H9 (cell line): ENCODE measurements around the gene HSPBP1. TPM values are rescaled to one million over a fixed set of nuclear protein-coding genes. Genes with fewer than 3 reads are reported as not detected.

Experiments used
- DNase-seq: peaks from one replicate; pipeline ENCODE4 v3.0.0-alpha.2; 2017
- H2AFZ ChIP-seq: one replicate; pipeline ENCODE4 v1.6.1; 2013; ENCODE audit warnings: mild to moderate bottlenecking, low read length, control low read depth, moderate library complexity
- H2AK5ac ChIP-seq: 2 replicates; pipeline ENCODE4 v1.6.1; 2013; ENCODE audit warnings: low read length, control low read depth, mixed read lengths; ENCODE audit not compliant: insufficient read length
- H2BK120ac ChIP-seq: one replicate; pipeline ENCODE4 v1.6.1; 2013; ENCODE audit warnings: low read depth, mild to moderate bottlenecking, low read length, control low read depth, inconsistent platforms; ENCODE audit not compliant: poor library complexity, severe bottlenecking
- H2BK12ac ChIP-seq: 2 replicates; pipeline ENCODE4 v1.6.1; 2013; ENCODE audit warnings: low read length, control low read depth, mixed read lengths, low read depth; ENCODE audit not compliant: insufficient read length
- H2BK15ac ChIP-seq: 2 replicates; pipeline ENCODE4 v1.6.1; 2013; ENCODE audit warnings: low read depth, low read length, control low read depth
- H2BK20ac ChIP-seq: one replicate; pipeline ENCODE4 v1.6.1; 2013; ENCODE audit warnings: low read depth, mild to moderate bottlenecking, low read length, control low read depth, inconsistent platforms; ENCODE audit not compliant: poor library complexity, severe bottlenecking
- H2BK5ac ChIP-seq: 2 replicates; pipeline ENCODE4 v1.6.1; 2013; ENCODE audit warnings: low read length, control low read depth, mixed read lengths; ENCODE audit not compliant: insufficient read length
- H3K14ac ChIP-seq: 2 replicates; pipeline ENCODE4 v1.6.1; 2013; ENCODE audit warnings: low read length, control low read depth; ENCODE audit not compliant: insufficient read depth
- H3K18ac ChIP-seq: 2 replicates; pipeline ENCODE4 v1.6.1; 2013; ENCODE audit warnings: low read depth, mild to moderate bottlenecking, mixed read lengths, low read length, control low read depth; ENCODE audit not compliant: insufficient read length
- H3K23ac ChIP-seq: 2 replicates; pipeline ENCODE4 v1.6.1; 2013; ENCODE audit warnings: low read length, control low read depth, mixed read lengths, low read depth; ENCODE audit not compliant: insufficient read length
- H3K23me2 ChIP-seq: 2 replicates; pipeline ENCODE4 v1.6.1; 2013; ENCODE audit warnings: low read depth, mild to moderate bottlenecking, mixed read lengths, low read length, control low read depth; ENCODE audit not compliant: insufficient read length, poor library complexity, severe bottlenecking
- H3K27ac ChIP-seq: 2 replicates; pipeline ENCODE4 v1.5.1; 2013; ENCODE audit warnings: low read length, control low read depth, mixed read lengths, low read depth; ENCODE audit not compliant: insufficient read length
- H3K27me3 ChIP-seq: 2 replicates; pipeline ENCODE4 v1.6.1; 2013; ENCODE audit warnings: low read length, control low read depth, inconsistent platforms; ENCODE audit not compliant: insufficient read depth
- H3K4ac ChIP-seq: 2 replicates; pipeline ENCODE4 v1.6.1; 2013; ENCODE audit warnings: low read depth, mild to moderate bottlenecking, control low read depth, inconsistent platforms, low read length, moderate library complexity
- H3K4me1 ChIP-seq: 2 replicates; pipeline ENCODE4 v1.6.1; 2013; ENCODE audit warnings: low read length, control low read depth, inconsistent platforms; ENCODE audit not compliant: insufficient read depth
- H3K4me2 ChIP-seq: 2 replicates; pipeline ENCODE4 v1.6.1; 2013; ENCODE audit warnings: low read length, control low read depth, mixed read lengths; ENCODE audit not compliant: insufficient read length, insufficient read depth
- H3K56ac ChIP-seq: 2 replicates; pipeline ENCODE4 v1.6.1; 2013; ENCODE audit warnings: low read depth, mild to moderate bottlenecking, mixed read lengths, low read length, control low read depth; ENCODE audit not compliant: insufficient read length
- H3K79me1 ChIP-seq: 2 replicates; pipeline ENCODE4 v1.6.1; 2013; ENCODE audit warnings: low read depth, mild to moderate bottlenecking, moderate library complexity, low read length, control low read depth, inconsistent platforms; ENCODE audit not compliant: insufficient read depth, poor library complexity, severe bottlenecking
- H3K79me2 ChIP-seq: 2 replicates; pipeline ENCODE4 v1.6.1; 2013; ENCODE audit warnings: low read length, control low read depth, inconsistent platforms; ENCODE audit not compliant: insufficient read depth
- H3K9ac ChIP-seq: 2 replicates; pipeline ENCODE4 v1.6.1; 2013; ENCODE audit warnings: low read length, control low read depth, mixed read lengths; ENCODE audit not compliant: insufficient read length; ENCODE audit errors: extremely low read depth
- H3K9me3 ChIP-seq: one replicate; pipeline ENCODE4 v1.6.1; 2013; ENCODE audit warnings: low read depth, low read length, inconsistent platforms; ENCODE audit not compliant: control insufficient read depth
- H3T11ph ChIP-seq: one replicate; pipeline ENCODE4 v1.6.1; 2013; ENCODE audit warnings: mild to moderate bottlenecking, low read length, control low read depth, inconsistent platforms
- H4K20me1 ChIP-seq: one replicate; pipeline ENCODE4 v1.6.1; 2013; ENCODE audit not compliant: control insufficient read depth, insufficient read length, insufficient read depth
- H4K5ac ChIP-seq: 2 replicates; pipeline ENCODE4 v1.6.1; 2013; ENCODE audit warnings: low read depth, mild to moderate bottlenecking, mixed read lengths, low read length, control low read depth; ENCODE audit not compliant: insufficient read length
- H4K8ac ChIP-seq: replicated peaks from 2 replicates; pipeline ENCODE4 v1.6.1; 2013; ENCODE audit warnings: low read length, control low read depth, mixed read lengths, low read depth; ENCODE audit not compliant: insufficient read length
- H4K91ac ChIP-seq: 2 replicates; pipeline ENCODE4 v1.6.1; 2013; ENCODE audit warnings: low read depth, mild to moderate bottlenecking, moderate library complexity, mixed read lengths, low read length, control low read depth; ENCODE audit not compliant: insufficient read length
- H3K27ac Mint-ChIP-seq, 3 experiments: 2 replicates in 2 of 3; 3 replicates in 1 of 3; pipeline ENCODE4 v1.8.0; 2020 to 2021; ENCODE audit warnings: mixed read lengths in 3 of 3, mild to moderate bottlenecking in 1 of 3, moderate library complexity in 1 of 3
- H3K27me3 Mint-ChIP-seq: 2 replicates; pipeline ENCODE4 v1.8.0; 2021; ENCODE audit warnings: low read depth, mild to moderate bottlenecking, moderate library complexity, mixed read lengths
- H3K36me3 Mint-ChIP-seq, 3 experiments: 2 replicates in 2 of 3; 3 replicates in 1 of 3; pipeline ENCODE4 v1.8.0; 2020 to 2021; ENCODE audit warnings: low read depth in 3 of 3, mixed read lengths in 3 of 3; ENCODE audit not compliant: insufficient read depth in 1 of 3
- H3K4me1 Mint-ChIP-seq, 2 experiments: 2 replicates each; pipeline ENCODE4 v1.8.0; 2020; ENCODE audit warnings: mixed read lengths in 2 of 2
- H3K4me3 Mint-ChIP-seq, 2 experiments: 2 replicates in 1 of 2; 3 replicates in 1 of 2; pipeline ENCODE4 v1.8.0; 2020 to 2021; ENCODE audit warnings: mild to moderate bottlenecking in 2 of 2, mixed read lengths in 2 of 2, moderate library complexity in 1 of 2
- H3K9me3 Mint-ChIP-seq, 2 experiments: 2 replicates in 1 of 2; 3 replicates in 1 of 2; pipeline ENCODE4 v1.8.0; 2020; ENCODE audit warnings: mild to moderate bottlenecking in 2 of 2, mixed read lengths in 2 of 2, moderate library complexity in 1 of 2
- WGBS: extraction: QIAGEN DNeasy Blood & Tissue Kit; methylation state at CpG from one replicate; pipeline ENCODE4 v1.1.7; 2013; ENCODE audit warnings: missing lambda C conversion rate, low lambda C conversion rate, mixed read lengths; ENCODE audit not compliant: insufficient read length; ENCODE audit errors: extremely low coverage; 5-methylcytosine and 5-hydroxymethylcytosine counted together
- total RNA-seq: library from RNA; stranded (reverse); gene quantifications from 2 replicates; pipeline ENCODE4 v1.2.1, GENCODE V29; 2021
- TF ChIP-seq, protein P1 (sequence below): fragments of 200-600 bp; sonication (generic); conservative IDR thresholded peaks from 3 replicates; pipeline ENCODE4 v1.8.0; 2021; ENCODE audit warnings: antibody characterized with exemption, mild to moderate bottlenecking

Gene HSPBP1
- total RNA-seq, 1 experiment from 2014 or later, result 47.4 TPM

DNA sequence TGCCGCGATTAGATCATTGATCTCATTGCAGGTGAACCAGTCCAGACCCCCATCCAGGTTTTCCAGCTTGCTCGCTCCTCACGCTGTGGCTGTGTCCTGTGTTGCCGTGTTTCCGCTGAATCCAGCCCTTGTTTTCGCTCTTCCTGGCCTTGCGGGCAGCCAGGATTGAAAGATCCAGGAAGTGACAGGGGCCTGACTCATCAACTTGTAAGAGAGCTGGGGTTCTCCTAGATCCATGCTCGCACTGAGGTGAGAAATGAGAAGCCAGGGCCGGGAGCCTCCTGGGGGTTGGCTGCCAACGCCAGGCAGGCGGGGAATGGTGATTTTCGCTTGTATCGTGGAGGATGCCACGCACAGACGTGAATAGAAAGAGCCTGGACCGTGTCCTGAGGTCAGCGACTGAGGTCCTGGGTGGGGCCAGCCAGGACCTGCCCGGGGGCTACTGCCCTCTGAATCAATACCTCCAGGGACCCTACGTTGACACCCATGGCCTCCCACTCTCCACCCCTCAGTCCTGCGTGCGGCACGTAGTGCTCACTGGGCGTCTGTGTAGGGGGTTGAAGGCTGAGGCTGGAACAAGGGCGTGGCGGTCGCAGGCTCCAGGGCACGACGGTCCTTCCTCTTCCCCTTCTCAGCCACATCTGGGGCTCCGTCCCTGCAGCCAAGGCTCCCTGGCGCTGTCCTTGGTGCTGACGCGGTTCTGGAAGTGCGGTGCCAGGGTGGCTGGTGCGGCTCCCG, 63.3 kb downstream of the HSPBP1 start:
- Histone ChIP-seq H4K91ac (no peak overlapping the region), H2BK15ac (no peak overlapping the region), H3K23me2 (peaks cover 3% of the 10 kb centered on the region), H2BK12ac (no peak overlapping the region), H4K20me1 (peaks cover 2% of the 10 kb centered on the region), H3K27me3 (no peaks in the 10 kb centered on the region), H3K14ac (no peak overlapping the region), H3K79me2 (no peaks in the 10 kb centered on the region), H3K9ac (peak overlapping the region; percentile 9), H3K27ac (no peak overlapping the region), H3K23ac (no peak overlapping the region), H3K9me3 (no peaks in the 10 kb centered on the region), H3K4me2 (peak overlapping the region; percentile 56), H3K56ac (no peak overlapping the region), H3K79me1 (no peaks in the 10 kb centered on the region), H2AFZ (no peak overlapping the region), H2BK120ac (no peak overlapping the region), H4K8ac (no peak overlapping the region), H3K4ac (no peak overlapping the region), H2BK5ac (no peak overlapping the region), H3T11ph (no peak overlapping the region), H2BK20ac (no peak overlapping the region), H2AK5ac (no peak overlapping the region), H3K18ac (no peak overlapping the region), H3K4me1 (no peaks in the 10 kb centered on the region), H4K5ac (no peak overlapping the region)
- Mint-ChIP-seq H3K36me3 (peaks cover 6 to 18% (median 6%) of the 10 kb centered on the region in 3 experiments; a peak in 6 of 7 replicates), H3K27me3 (peaks cover 38% of the 10 kb centered on the region), H3K9me3 (peaks cover 33 to 52% of the 10 kb centered on the region in 2 experiments), H3K4me3 (peak overlapping the region; percentile 91 to 93), H3K4me1 (peaks cover 10 to 11% of the 10 kb centered on the region in 2 experiments), H3K27ac (peak overlapping the region; percentile 79 to 99 (median 93); a peak in 5 of 7 replicates)
- no CpG with 5 or more reads among the region's 36 CpGs for WGBS
- TF ChIP-seq, protein P1, sequence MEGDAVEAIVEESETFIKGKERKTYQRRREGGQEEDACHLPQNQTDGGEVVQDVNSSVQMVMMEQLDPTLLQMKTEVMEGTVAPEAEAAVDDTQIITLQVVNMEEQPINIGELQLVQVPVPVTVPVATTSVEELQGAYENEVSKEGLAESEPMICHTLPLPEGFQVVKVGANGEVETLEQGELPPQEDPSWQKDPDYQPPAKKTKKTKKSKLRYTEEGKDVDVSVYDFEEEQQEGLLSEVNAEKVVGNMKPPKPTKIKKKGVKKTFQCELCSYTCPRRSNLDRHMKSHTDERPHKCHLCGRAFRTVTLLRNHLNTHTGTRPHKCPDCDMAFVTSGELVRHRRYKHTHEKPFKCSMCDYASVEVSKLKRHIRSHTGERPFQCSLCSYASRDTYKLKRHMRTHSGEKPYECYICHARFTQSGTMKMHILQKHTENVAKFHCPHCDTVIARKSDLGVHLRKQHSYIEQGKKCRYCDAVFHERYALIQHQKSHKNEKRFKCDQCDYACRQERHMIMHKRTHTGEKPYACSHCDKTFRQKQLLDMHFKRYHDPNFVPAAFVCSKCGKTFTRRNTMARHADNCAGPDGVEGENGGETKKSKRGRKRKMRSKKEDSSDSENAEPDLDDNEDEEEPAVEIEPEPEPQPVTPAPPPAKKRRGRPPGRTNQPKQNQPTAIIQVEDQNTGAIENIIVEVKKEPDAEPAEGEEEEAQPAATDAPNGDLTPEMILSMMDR, result no peak
- DNase-seq, result peak; percentile 96
